Nephron (organoid): ENCODE results near the gene CFDP1.

ENCODE experiments used
- H3K27ac Mint-ChIP-seq, 3 experiments: 2 replicates each; pipeline ENCODE4 v1.8.0; 2020; ENCODE audit warnings: mixed read lengths in 3 of 3, mild to moderate bottlenecking in 2 of 3, moderate library complexity in 1 of 3
- H3K27me3 Mint-ChIP-seq: 2 replicates; pipeline ENCODE4 v1.8.0; 2021; ENCODE audit warnings: low read depth, mild to moderate bottlenecking, moderate library complexity, mixed read lengths
- H3K36me3 Mint-ChIP-seq: 2 replicates; pipeline ENCODE4 v1.8.0; 2020; ENCODE audit warnings: low read depth, mixed read lengths
- H3K4me1 Mint-ChIP-seq: 2 replicates; pipeline ENCODE4 v1.8.0; 2020; ENCODE audit warnings: mixed read lengths
- H3K4me3 Mint-ChIP-seq, 3 experiments: 2 replicates each; pipeline ENCODE4 v1.8.0; 2020; ENCODE audit warnings: mild to moderate bottlenecking in 3 of 3, mixed read lengths in 3 of 3, moderate library complexity in 2 of 3
- H3K9me3 Mint-ChIP-seq: 2 replicates; pipeline ENCODE4 v1.8.0; 2020; ENCODE audit warnings: mixed read lengths
- CTCF ChIP-seq, 3 experiments: fragments of 200-600 bp; sonication (generic); IDR thresholded peaks; one replicate each; pipeline ENCODE4 v1.5.0; 2021; ENCODE audit warnings: antibody characterized with exemption in 3 of 3; ENCODE audit not compliant: unreplicated experiment in 3 of 3

CFDP1 gene

GRCh38 chr16:75317101-75317522, 116.2 kb downstream of the CFDP1 start:
- no peak for TF ChIP-seq CTCF (IDR thresholded peaks at IDR 0.05; ENCODE audit: unreplicated experiment in 3 of 3)
- peaks cover 27% of the 10 kb centered on the region for H3K36me3 Mint-ChIP-seq
- H3K27me3 Mint-ChIP-seq = no peaks in the 10 kb centered on the region
- H3K9me3 Mint-ChIP-seq = no peaks in the 10 kb centered on the region
- H3K4me1 Mint-ChIP-seq = peaks cover 22% of the 10 kb centered on the region
- H3K4me3 Mint-ChIP-seq = no peak overlapping the region
- peak overlapping the region; percentile 83 to 95 (median 92) for H3K27ac Mint-ChIP-seq

DNA sequence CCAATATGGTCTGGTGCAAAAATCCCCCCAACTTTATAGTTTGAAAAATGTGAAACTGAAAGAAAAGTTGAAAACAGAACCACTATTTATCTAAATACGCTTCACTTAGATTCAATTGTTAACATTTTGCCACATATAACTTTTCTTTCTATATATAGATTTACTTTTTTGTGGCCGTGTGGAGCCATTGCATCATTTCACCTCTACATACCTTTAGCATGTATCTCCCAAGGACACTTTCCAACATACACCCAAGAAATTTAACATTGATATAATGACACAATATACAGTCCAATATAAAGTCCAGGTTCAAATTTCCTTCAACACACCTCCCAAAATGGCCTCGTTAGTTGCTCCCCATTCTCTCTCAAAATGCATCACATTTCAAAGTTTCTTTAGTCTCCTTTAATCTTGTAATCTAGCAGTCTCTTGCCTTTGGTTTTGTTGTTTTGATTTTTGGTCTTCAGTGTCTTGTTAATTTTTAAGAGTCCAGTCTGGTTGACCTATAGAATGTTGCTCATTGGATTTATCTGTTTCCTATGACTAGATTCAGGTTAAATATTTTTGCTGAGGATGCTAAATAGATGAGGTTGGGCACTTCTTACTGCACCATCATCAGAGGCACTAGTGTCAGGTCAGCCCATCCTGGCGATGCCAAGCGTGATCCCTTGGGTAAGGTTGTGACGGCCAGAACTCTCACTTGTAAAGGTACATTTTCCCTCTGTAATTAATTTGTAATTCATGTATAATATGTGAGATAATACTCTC, 117.6 kb downstream of the CFDP1 start:
- no peak overlapping the region for H3K27ac Mint-ChIP-seq
- H3K27me3 Mint-ChIP-seq = no peaks in the 10 kb centered on the region
- H3K9me3 Mint-ChIP-seq = no peaks in the 10 kb centered on the region
- H3K4me3 Mint-ChIP-seq = no peak overlapping the region
- no peak for TF ChIP-seq CTCF (IDR thresholded peaks at IDR 0.05; ENCODE audit: unreplicated experiment in 3 of 3)
- peaks cover 27% of the 10 kb centered on the region for H3K36me3 Mint-ChIP-seq
- H3K4me1 Mint-ChIP-seq = peaks cover 17% of the 10 kb centered on the region

DNA sequence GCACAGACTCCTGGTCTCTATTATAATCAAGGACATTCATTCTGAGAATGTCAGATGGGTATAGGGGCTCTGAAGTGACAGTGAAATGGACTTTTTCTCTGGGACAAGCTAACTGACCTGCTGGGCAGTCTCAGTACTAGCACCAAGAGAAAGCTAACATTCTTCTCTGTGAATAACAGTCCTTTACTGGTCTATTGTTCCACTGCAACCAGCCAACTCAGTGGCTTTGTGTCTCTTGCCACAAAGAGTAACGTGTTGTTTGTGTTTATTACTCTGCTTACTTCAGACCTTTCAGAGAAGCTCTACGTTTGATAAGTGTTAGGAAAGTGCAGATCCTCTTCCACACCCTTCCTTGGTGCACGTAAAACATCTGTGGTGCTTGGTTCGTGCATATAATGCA, 120.4 kb downstream of the CFDP1 start:
- no peak overlapping the region for H3K4me3 Mint-ChIP-seq
- H3K36me3 Mint-ChIP-seq = peaks cover 27% of the 10 kb centered on the region

DNA sequence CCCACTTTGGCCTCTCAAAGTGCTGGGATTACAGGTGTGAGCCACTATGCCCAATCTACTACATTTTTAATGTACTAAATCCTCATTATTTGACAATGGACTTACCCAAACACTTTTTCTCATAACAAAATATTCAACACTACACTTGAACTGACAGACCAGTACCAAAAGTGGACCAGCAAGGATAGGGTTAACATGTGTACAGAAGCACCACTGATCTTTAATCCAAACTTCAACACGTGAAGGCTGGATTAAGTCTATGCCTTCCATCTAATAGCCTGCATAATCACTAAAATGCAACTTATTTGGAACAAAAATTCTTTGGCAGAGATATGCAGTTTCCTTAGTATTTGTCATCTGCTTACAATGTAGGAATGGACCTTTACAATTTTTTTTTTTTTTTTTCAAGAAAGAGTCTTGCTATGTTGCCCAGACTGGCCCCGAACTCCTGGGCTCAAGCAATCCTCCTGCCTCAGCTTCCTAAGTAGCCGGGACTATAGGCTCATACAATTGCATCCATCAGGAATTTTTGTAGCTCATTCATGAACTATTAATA, 121.8 kb downstream of the CFDP1 start:
- Mint-ChIP-seq H3K27me3 (no peaks in the 10 kb centered on the region), H3K9me3 (no peaks in the 10 kb centered on the region)

More for the DNA sequence above, 120.4 kb downstream of the CFDP1 start:
- no peak for TF ChIP-seq CTCF (IDR thresholded peaks at IDR 0.05; ENCODE audit: unreplicated experiment in 3 of 3)
- H3K4me1 Mint-ChIP-seq = peaks cover 32% of the 10 kb centered on the region
- H3K9me3 Mint-ChIP-seq = no peaks in the 10 kb centered on the region
- H3K27me3 Mint-ChIP-seq = no peaks in the 10 kb centered on the region
- peak overlapping the region in 2 of 3 experiments; percentile 45 to 58 for H3K27ac Mint-ChIP-seq

GRCh38 chr16:75310541-75310940, 122.8 kb downstream of the CFDP1 start:
- no peaks in the 10 kb centered on the region for H3K9me3 Mint-ChIP-seq
- H3K27me3 Mint-ChIP-seq = no peaks in the 10 kb centered on the region
- H3K4me3 Mint-ChIP-seq = no peak overlapping the region
- peaks cover 13% of the 10 kb centered on the region for H3K36me3 Mint-ChIP-seq
- peaks cover 43% of the 10 kb centered on the region for H3K4me1 Mint-ChIP-seq
- TF ChIP-seq CTCF (IDR thresholded peaks at IDR 0.05; ENCODE audit: unreplicated experiment in 3 of 3) = no peak
- peak overlapping the region in 1 of 3 experiments; percentile 31 for H3K27ac Mint-ChIP-seq

More for the DNA sequence above, 121.8 kb downstream of the CFDP1 start:
- peaks cover 20% of the 10 kb centered on the region for H3K36me3 Mint-ChIP-seq
- peaks cover 34% of the 10 kb centered on the region for H3K4me1 Mint-ChIP-seq
- TF ChIP-seq CTCF (IDR thresholded peaks at IDR 0.05; ENCODE audit: unreplicated experiment in 3 of 3) = no peak
- peak overlapping the region in 1 of 3 experiments; percentile 6 for H3K27ac Mint-ChIP-seq
- no peak overlapping the region for H3K4me3 Mint-ChIP-seq
